Activated CD8-positive, alpha-beta T cell treated with anti-CD3 and anti-CD28 coated beads for 36 hours (primary cell): ENCODE data around the gene NXN. TPM values are rescaled to one million over a fixed set of nuclear protein-coding genes. Genes with fewer than 3 reads are reported as not detected.
"Not testable (repeated sequence)": the region's sequence is repeated elsewhere in the genome, so short reads cannot be mapped to it uniquely, and the experiment has no call there.

ENCODE experiments used
- ATAC-seq: fragments of 200-7000 bp; cut with Tn5 transposase; one replicate; pipeline ENCODE4 v1.10.0; 2021; ENCODE audit warnings: mild to moderate bottlenecking, moderate library complexity
- CTCF ChIA-PET: fragments of 350-600 bp; sonication (Branson Sonifier 250); formaldehyde crosslinking; loops from one replicate; lab custom pipeline; 2021; ENCODE audit warnings: antibody characterized with exemption; lab: Charles Lee
- POLR2A ChIA-PET: fragments of 350-600 bp; sonication (Branson Sonifier 250); formaldehyde crosslinking; loops from one replicate; lab custom pipeline; 2021; ENCODE audit warnings: antibody characterized with exemption; lab: Charles Lee
- DNase-seq: peaks from one replicate; pipeline ENCODE4 v3.0.0-alpha.2; 2020
- H3K27ac Mint-ChIP-seq: one replicate; pipeline ENCODE4 v1.8.0; 2021; ENCODE audit warnings: mild to moderate bottlenecking, mixed read lengths
- H3K27me3 Mint-ChIP-seq: one replicate; pipeline ENCODE4 v1.8.0; 2021; ENCODE audit warnings: mixed read lengths
- H3K36me3 Mint-ChIP-seq: one replicate; pipeline ENCODE4 v1.8.0; 2021; ENCODE audit warnings: low read depth, mixed read lengths
- H3K4me1 Mint-ChIP-seq: one replicate; pipeline ENCODE4 v1.8.0; 2021; ENCODE audit warnings: low read depth, mixed read lengths
- H3K4me3 Mint-ChIP-seq: one replicate; pipeline ENCODE4 v1.8.0; 2021; ENCODE audit warnings: mild to moderate bottlenecking, moderate library complexity, mixed read lengths
- H3K9me3 Mint-ChIP-seq: one replicate; pipeline ENCODE4 v1.8.0; 2021; ENCODE audit warnings: mixed read lengths
- CTCF ChIP-seq: fragments of 200-600 bp; IDR thresholded peaks from one replicate; pipeline ENCODE4 v1.8.0; 2022; ENCODE audit warnings: antibody characterized with exemption, mild to moderate bottlenecking
- intact Hi-C: fragments of 100-400 bp; cut with micrococcal nuclease; formaldehyde crosslinking; loops from one replicate; pipeline ENCODE4 v1.10.0; 2022
- total RNA-seq, 2 experiments: library from RNA; stranded (reverse); gene quantifications; one replicate each; pipeline ENCODE4 v1.2.3, GENCODE V29; 2021

NXN gene
- total RNA-seq, 2 experiments from 2014 or later, result 1.2 to 1.4 TPM

- CTCF ChIA-PET, result interaction anchor here (1.6 kb wide), 1 partner anchor 206 kb away, joined by 6 read pairs; no protein-coding TSS in a partner anchor
- H3K27ac Mint-ChIP-seq, result peak overlapping the region; percentile 63
- H3K27me3 Mint-ChIP-seq, result no peaks in the 10 kb centered on the region
- H3K9me3 Mint-ChIP-seq, result no peaks in the 10 kb centered on the region
- no peak overlapping the region for H3K4me3 Mint-ChIP-seq
- DNase-seq (no peak), ATAC-seq (no peak)
- POLR2A ChIA-PET, result interaction anchor here (0.9 to 1.4 kb wide), 3 partner anchors 11 to 122 kb away, joined by 3 read pairs; no protein-coding TSS in a partner anchor
- H3K36me3 Mint-ChIP-seq, result peaks cover 29% of the 10 kb centered on the region
- peaks cover 33% of the 10 kb centered on the region for H3K4me1 Mint-ChIP-seq
- intact Hi-C loops, result no loop called here
- no peak for TF ChIP-seq CTCF
These were observed 22.2 kb upstream of the NXN start for GRCh38 chr17:1001640-1002411.

- CTCF ChIA-PET, result interaction anchor here (1.3 to 5.9 kb wide), 3 partner anchors 20 to 205 kb away, joined by 3 to 50 read pairs (median 6); partner anchors contain the start of gene NXN
These were observed 21.3 kb upstream of the NXN start for GRCh38 chr17:1000597-1001461.

DNA sequence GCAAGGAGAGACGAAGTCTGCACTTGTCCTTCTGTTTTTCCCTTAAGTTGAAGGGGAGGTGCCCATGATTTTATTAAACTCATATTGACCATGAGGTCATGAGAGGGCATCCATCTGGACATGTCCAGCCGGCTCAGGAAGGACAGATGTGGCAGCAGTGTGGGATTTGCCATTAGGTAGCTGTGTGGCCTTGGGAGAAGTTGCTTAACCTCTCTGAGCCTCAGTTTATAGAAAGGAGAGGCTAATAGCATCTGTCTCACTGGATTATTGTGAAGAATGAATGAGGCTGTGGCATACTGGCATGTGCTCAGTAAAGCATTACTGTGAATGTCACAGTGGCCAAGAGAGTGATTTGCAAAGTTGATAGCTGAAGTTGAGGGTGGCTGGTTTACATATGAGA, 18.5 kb upstream of the NXN start:
- peaks cover 27% of the 10 kb centered on the region for H3K36me3 Mint-ChIP-seq
- intact Hi-C loops, result loop anchor here (5.0 kb wide), 1 partner anchor 586 kb away; a partner anchor contains a TSS
- H3K4me1 Mint-ChIP-seq, result peaks cover 24% of the 10 kb centered on the region
- TF ChIP-seq CTCF, result no peak
- POLR2A ChIA-PET, result interaction anchor here (1.0 to 2.4 kb wide), 3 partner anchors 13 to 218 kb away, joined by 3 to 11 read pairs (median 4); partner anchors contain the start of gene NXN
- DNase-seq (no peak), ATAC-seq (no peak)
- no peaks in the 10 kb centered on the region for H3K27me3 Mint-ChIP-seq
- H3K4me3 Mint-ChIP-seq, result peak overlapping the region; percentile 87
- CTCF ChIA-PET, result interaction anchor here (1.0 to 5.9 kb wide), 5 partner anchors 10 to 849 kb away, joined by 3 to 50 read pairs (median 3); partner anchors contain the start of gene NXN
- H3K27ac Mint-ChIP-seq, result peak overlapping the region; percentile 99
- peaks cover 14% of the 10 kb centered on the region for H3K9me3 Mint-ChIP-seq

More at GRCh38 chr17:1000597-1001461, 21.3 kb upstream of the NXN start:
- Mint-ChIP-seq H3K36me3 (peaks cover 29% of the 10 kb centered on the region), H3K4me1 (peaks cover 34% of the 10 kb centered on the region), H3K27me3 (no peaks in the 10 kb centered on the region), H3K9me3 (no peaks in the 10 kb centered on the region), H3K4me3 (no peak overlapping the region), H3K27ac (no peak overlapping the region)
- TF ChIP-seq CTCF, result no peak
- ATAC-seq (no peak), DNase-seq (no peak)
- POLR2A ChIA-PET, result interaction anchor here (0.9 to 1.1 kb wide), 2 partner anchors 121 to 220 kb away, joined by 3 read pairs; no protein-coding TSS in a partner anchor
- intact Hi-C loops, result no loop called here

DNA sequence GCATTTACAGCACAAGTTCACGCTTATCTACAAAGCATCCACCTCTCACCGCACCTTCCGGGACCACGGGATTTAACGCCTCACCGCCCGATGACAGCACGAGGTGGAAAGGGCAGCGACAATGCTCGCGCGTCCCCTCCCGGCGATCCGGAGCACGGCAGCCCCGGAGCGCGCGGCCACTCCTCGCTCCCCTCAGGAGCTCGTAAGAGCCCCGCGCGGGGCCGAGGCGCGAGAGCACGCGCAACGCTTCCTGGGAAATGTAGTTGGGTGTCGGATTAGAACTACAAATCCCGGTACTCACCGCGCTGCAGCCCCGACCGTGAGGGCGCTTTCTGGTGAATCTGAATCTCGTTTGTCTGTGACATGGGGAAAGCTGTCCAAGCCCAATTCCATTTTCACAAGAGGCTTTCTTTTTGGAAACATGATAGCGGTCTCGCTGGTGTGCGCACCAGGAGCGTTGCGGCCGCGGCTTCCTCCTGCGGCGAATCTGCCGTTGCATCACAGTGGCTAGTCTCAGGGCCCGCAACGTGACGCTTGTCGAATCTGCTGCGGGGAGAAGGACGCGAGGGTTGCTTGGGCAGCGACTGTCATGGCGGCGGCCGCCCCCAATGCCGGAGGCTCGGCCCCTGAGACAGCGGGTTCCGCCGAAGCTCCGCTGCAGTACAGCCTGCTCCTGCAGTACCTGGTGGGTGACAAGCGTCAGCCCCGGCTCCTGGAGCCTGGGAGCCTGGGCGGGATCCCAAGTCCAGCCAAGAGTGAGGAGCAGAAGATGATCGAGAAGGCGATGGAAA, 17.2 kb upstream of the NXN start, which contains the start of gene TIMM22:
Gene TIMM22 (plus strand): TSS at position 576 of the 791 bp plus-strand sequence. CDS start 14 bp downstream, at position 590.
- no peaks in the 10 kb centered on the region for H3K27me3 Mint-ChIP-seq
- ChIA-PET CTCF (interaction anchor here (0.7 to 5.9 kb wide), 15 partner anchors 16 to 585 kb away, joined by 3 to 50 read pairs (median 4); partner anchors contain the start of gene NXN), POLR2A (interaction anchor here (0.6 to 2.4 kb wide), 12 partner anchors 8 to 282 kb away, joined by 3 to 11 read pairs (median 4); partner anchors contain the start of genes GLOD4, MRM3, NXN and VPS53)
- peak; percentile 94 for TF ChIP-seq CTCF
- H3K4me1 Mint-ChIP-seq, result peaks cover 24% of the 10 kb centered on the region
- ATAC-seq (peak; percentile 96), DNase-seq (peak; percentile 95)
- H3K4me3 Mint-ChIP-seq, result peak within 1 kb of the TSS; percentile 87
- peak within 1 kb of the TSS; percentile 99 for H3K27ac Mint-ChIP-seq
- intact Hi-C loops, result loop anchor here (5.0 kb wide), 1 partner anchor 584 kb away; a partner anchor contains a TSS
- peaks cover 18% of the 10 kb centered on the region for H3K9me3 Mint-ChIP-seq
- peaks cover 22% of the 10 kb centered on the region for H3K36me3 Mint-ChIP-seq

DNA sequence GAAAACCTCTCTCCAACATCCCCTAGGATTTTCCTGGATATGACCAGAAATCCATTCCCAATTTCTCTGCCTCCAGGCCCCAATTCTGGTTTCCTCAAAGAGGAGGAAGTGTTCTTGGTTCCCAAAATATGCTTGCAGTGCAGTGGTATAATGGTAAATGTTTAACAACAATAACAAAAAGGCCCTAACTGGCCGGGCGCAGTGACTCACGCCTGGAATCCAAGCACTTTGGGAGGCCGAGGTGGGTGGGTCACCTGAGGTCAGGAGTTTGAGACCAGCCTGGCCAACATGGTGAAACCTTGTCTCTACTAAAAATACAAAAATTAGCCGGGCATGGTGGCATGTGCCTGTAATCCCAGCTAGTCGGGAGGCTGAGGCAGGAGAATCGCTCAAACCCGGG, 15.7 kb upstream of the NXN start:
- not testable (repeated sequence) for H3K4me3 Mint-ChIP-seq, ATAC-seq, H3K27ac Mint-ChIP-seq, H3K36me3 Mint-ChIP-seq, H3K27me3 Mint-ChIP-seq, DNase-seq
- Mint-ChIP-seq H3K4me1 (peaks cover 23% of the 10 kb centered on the region), H3K9me3 (peaks cover 18% of the 10 kb centered on the region)
- intact Hi-C loops, result loop anchor here (5.0 kb wide), 1 partner anchor 583 kb away; a partner anchor contains a TSS
- POLR2A ChIA-PET, result interaction anchor here (2.4 kb wide), 1 partner anchor 15 kb away, joined by 11 read pairs; the partner anchor contains the start of gene NXN
- CTCF ChIA-PET, result interaction anchor here (1.9 to 5.9 kb wide), 2 partner anchors 15 to 583 kb away, joined by 4 to 50 read pairs; partner anchors contain the start of gene NXN
